PC-9 (cell line): ENCODE data around the gene FOXC2. TPM values are rescaled to one million over a fixed set of nuclear protein-coding genes. Genes with fewer than 3 reads are reported as not detected.
A peak's percentile ranks its signal among the peaks of the same experiment; 100 is the strongest.

Experiments used
- BruUV-seq: library from RNA; stranded (reverse); fragments of 400-500 nt; replicated peaks from 2 replicates; lab custom pipeline; 2021; lab: Mats Ljungman, UMichigan
- CTCF ChIA-PET: fragments of 300-600 bp; sonication (Branson Sonifier 250); formaldehyde crosslinking; loops from one replicate; lab custom pipeline; 2022; ENCODE audit warnings: antibody characterized with exemption; lab: Charles Lee
- POLR2A ChIA-PET: fragments of 300-600 bp; sonication (Branson Sonifier 250); formaldehyde crosslinking; loops from one replicate; lab custom pipeline; 2022; ENCODE audit warnings: antibody characterized with exemption; ENCODE audit not compliant: unreplicated experiment; lab: Charles Lee
- DNase-seq, 2 experiments: peaks; one replicate each; pipeline versions ENCODE4 v3.0.0 to v3.0.0-alpha.2; 2015 to 2022; ENCODE audit warnings: mixed read lengths in 1 of 2
- H2AFZ ChIP-seq: fragments of 200-600 bp; sonication (generic); 2 replicates; pipeline ENCODE4 v1.8.1; 2017; ENCODE audit warnings: antibody characterized with exemption
- H3F3A ChIP-seq: fragments of 200-600 bp; sonication (generic); 2 replicates; pipeline ENCODE4 v1.8.1; 2017; ENCODE audit warnings: antibody characterized with exemption, mild to moderate bottlenecking, low read depth; ENCODE audit not compliant: insufficient read depth
- H3K27ac ChIP-seq: fragments of 200-600 bp; sonication (generic); 2 replicates; pipeline ENCODE4 v1.6.1; 2016; ENCODE audit warnings: mixed run types
- H3K27me3 ChIP-seq: fragments of 200-600 bp; sonication (generic); 2 replicates; pipeline ENCODE4 v1.6.1; 2016; ENCODE audit warnings: low read depth, mixed run types; ENCODE audit not compliant: insufficient read depth
- H3K36me3 ChIP-seq: fragments of 200-600 bp; sonication (generic); 2 replicates; pipeline ENCODE4 v1.6.1; 2016; ENCODE audit warnings: low read depth, mixed run types
- H3K4me1 ChIP-seq: fragments of 200-600 bp; sonication (generic); replicated peaks from 2 replicates; pipeline ENCODE4 v1.6.1; 2016; ENCODE audit warnings: mixed run types; ENCODE audit not compliant: insufficient read depth
- H3K4me2 ChIP-seq: fragments of 200-600 bp; sonication (generic); 2 replicates; pipeline ENCODE4 v1.6.1; 2017; ENCODE audit warnings: mixed run types
- H3K4me3 ChIP-seq: fragments of 200-600 bp; sonication (generic); 2 replicates; pipeline ENCODE4 v1.6.1; 2016; ENCODE audit warnings: mixed run types
- H3K79me2 ChIP-seq: fragments of 200-600 bp; sonication (generic); 2 replicates; pipeline ENCODE4 v1.6.1; 2017; ENCODE audit warnings: low read depth, mixed run types
- H3K9me2 ChIP-seq: fragments of 200-600 bp; sonication (generic); 2 replicates; pipeline ENCODE4 v1.8.1; 2017; ENCODE audit warnings: mild to moderate bottlenecking; ENCODE audit not compliant: insufficient read depth
- H3K9me3 ChIP-seq: fragments of 200-600 bp; sonication (generic); 2 replicates; pipeline ENCODE4 v1.8.1; 2016; ENCODE audit warnings: low read depth; ENCODE audit not compliant: insufficient read depth
- H4K20me1 ChIP-seq: fragments of 200-600 bp; sonication (generic); 2 replicates; pipeline ENCODE4 v1.8.1; 2017; ENCODE audit not compliant: insufficient read depth
- CTCF ChIP-seq: fragments of 200-600 bp; sonication (generic); conservative IDR thresholded peaks from 2 replicates; pipeline ENCODE4 v1.6.1; 2017; ENCODE audit warnings: mixed run types, antibody characterized with exemption, mild to moderate bottlenecking, moderate library complexity
- EZH2 ChIP-seq: fragments of 200-600 bp; sonication (generic); IDR thresholded peaks from 2 replicates; pipeline ENCODE4 v1.8.0; 2017; ENCODE audit warnings: antibody characterized with exemption, low read depth
- intact Hi-C: fragments of 100-400 bp; cut with micrococcal nuclease; formaldehyde crosslinking; loops from one replicate; pipeline ENCODE4 v1.10.0; 2022; ENCODE audit not compliant: unreplicated experiment
- total RNA-seq: library from RNA; stranded (reverse); gene quantifications from 2 replicates; pipeline ENCODE4 v1.2.3, GENCODE V29; 2021

The FOXC2 gene
- total RNA-seq, 1 experiment from 2014 or later: not detected

GRCh38 chr16:86602521-86602920 is 35.9 kb downstream of the FOXC2 start:
- Histone ChIP-seq H3K4me3 (no peak overlapping the region), H3K9me3 (no peaks in the 10 kb centered on the region), H3K79me2 (no peaks in the 10 kb centered on the region), H3K27me3 (peaks cover 84% of the 10 kb centered on the region), H3K4me1 (no peaks in the 10 kb centered on the region), H4K20me1 (no peaks in the 10 kb centered on the region), H3K27ac (no peak overlapping the region), H3K9me2 (no peaks in the 10 kb centered on the region), H2AFZ (no peak overlapping the region), H3K36me3 (no peaks in the 10 kb centered on the region), H3K4me2 (no peak overlapping the region), H3F3A (no peaks in the 10 kb centered on the region)
- ChIA-PET CTCF (no interaction called here), POLR2A (no interaction called here)
- no peak for TF ChIP-seq EZH2
- no peak for TF ChIP-seq CTCF
- BruUV-seq: no TSS peak
- no peak for DNase-seq
- intact Hi-C loops: no loop called here

GRCh38 chr16:86604436-86605193 is 38.0 kb downstream of the FOXC2 start:
- Histone ChIP-seq H4K20me1 (no peaks in the 10 kb centered on the region), H3K79me2 (no peaks in the 10 kb centered on the region), H3F3A (no peaks in the 10 kb centered on the region), H2AFZ (0 out of 2 replicates have a peak overlapping the region, but pooled peaks have one; percentile 35), H3K9me2 (no peaks in the 10 kb centered on the region), H3K4me1 (no peaks in the 10 kb centered on the region), H3K9me3 (no peaks in the 10 kb centered on the region), H3K36me3 (no peaks in the 10 kb centered on the region), H3K4me2 (peak overlapping the region; percentile 39; the same call in 1 of the 2 replicates), H3K4me3 (peak overlapping the region; percentile 24; the same call in 1 of the 2 replicates), H3K27ac (no peak overlapping the region), H3K27me3 (peaks cover 87% of the 10 kb centered on the region)
- TF ChIP-seq EZH2 (no peak), CTCF (no peak)
- ChIA-PET CTCF (no interaction called here), POLR2A (no interaction called here)
- intact Hi-C loops: no loop called here
- no peak for DNase-seq
- no TSS peak for BruUV-seq

GRCh38 chr16:86605950-86606349 is 39.3 kb downstream of the FOXC2 start:
- DNase-seq: no peak
- H3K9me3 ChIP-seq: no peaks in the 10 kb centered on the region
- H4K20me1 ChIP-seq: no peaks in the 10 kb centered on the region
- H3K4me3 ChIP-seq: no peak overlapping the region
- ChIA-PET POLR2A (no interaction called here), CTCF (no interaction called here)
- H3F3A ChIP-seq: no peaks in the 10 kb centered on the region
- no peaks in the 10 kb centered on the region for H3K4me1 ChIP-seq
- H2AFZ ChIP-seq: no peak overlapping the region
- TF ChIP-seq CTCF (no peak), EZH2 (no peak)
- no peaks in the 10 kb centered on the region for H3K36me3 ChIP-seq
- peaks cover 89% of the 10 kb centered on the region for H3K27me3 ChIP-seq
- no peaks in the 10 kb centered on the region for H3K79me2 ChIP-seq
- no peak overlapping the region for H3K4me2 ChIP-seq
- no peaks in the 10 kb centered on the region for H3K9me2 ChIP-seq
- H3K27ac ChIP-seq: no peak overlapping the region
- intact Hi-C loops: no loop called here
- BruUV-seq: no TSS peak
